NB4 (cell line): Measurements from ENCODE around the gene CSAD.

Experiments
- DNase-seq: peaks from one replicate; pipeline ENCODE4 v3.0.0; 2010; ENCODE audit warnings: low read depth
- H3K4me3 ChIP-seq: one replicate; pipeline ENCODE4 v1.5.1; 2011; ENCODE audit warnings: mild to moderate bottlenecking, low read depth, low read length, moderate library complexity
- MYC ChIP-seq: IDR thresholded peaks from 2 replicates; pipeline ENCODE4 v1.6.1; 2011; ENCODE audit warnings: low read depth, low read length
- POLR2A ChIP-seq: IDR thresholded peaks from 2 replicates; pipeline ENCODE4 v1.6.1; 2011; ENCODE audit warnings: mild to moderate bottlenecking; ENCODE audit not compliant: insufficient read length; ENCODE audit errors: extremely low read depth
- TF ChIP-seq, protein P1 (sequence below): IDR thresholded peaks from one replicate; pipeline ENCODE4 v1.5.1; 2012; ENCODE audit warnings: low read depth, low read length
- TF ChIP-seq, protein P2 (sequence below): IDR thresholded peaks from 2 replicates; pipeline ENCODE4 v1.6.1; 2011; ENCODE audit warnings: low read depth, low read length

Gene CSAD

DNA sequence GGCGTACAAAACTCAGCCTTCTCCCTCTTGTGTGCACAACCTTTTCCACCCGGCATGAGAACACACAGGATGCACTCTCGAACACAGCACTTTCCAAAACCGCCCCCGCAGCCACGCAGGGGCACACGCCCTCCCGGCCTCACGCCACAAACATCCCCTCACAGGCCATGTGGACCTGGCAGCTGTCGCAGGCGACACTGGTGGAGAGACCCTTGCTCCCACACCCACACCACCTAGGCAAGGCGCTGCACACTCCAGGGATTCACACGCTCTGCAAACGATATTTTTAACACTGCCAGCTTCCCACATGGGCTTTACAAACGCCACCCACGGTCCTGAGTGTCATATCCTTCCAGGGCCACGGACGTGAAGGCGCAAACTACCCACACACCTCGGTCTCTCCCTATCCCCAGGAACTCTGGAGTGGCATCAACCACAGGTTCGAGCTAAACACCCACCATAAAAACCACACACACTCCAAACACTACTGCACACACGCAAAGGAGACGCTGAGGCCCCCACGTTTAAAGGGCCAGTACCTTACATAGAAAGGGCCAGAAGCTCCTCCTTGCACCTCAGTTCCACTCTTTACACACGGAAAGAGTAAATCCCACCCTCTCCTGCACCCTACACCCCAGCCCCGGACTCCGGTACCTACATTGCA is 38.7 kb upstream of the CSAD start:
- H3K4me3 ChIP-seq: peak overlapping the region; percentile 40
- TF ChIP-seq MYC: no peak
- TF ChIP-seq POLR2A: no peak
- TF ChIP-seq, protein P1, sequence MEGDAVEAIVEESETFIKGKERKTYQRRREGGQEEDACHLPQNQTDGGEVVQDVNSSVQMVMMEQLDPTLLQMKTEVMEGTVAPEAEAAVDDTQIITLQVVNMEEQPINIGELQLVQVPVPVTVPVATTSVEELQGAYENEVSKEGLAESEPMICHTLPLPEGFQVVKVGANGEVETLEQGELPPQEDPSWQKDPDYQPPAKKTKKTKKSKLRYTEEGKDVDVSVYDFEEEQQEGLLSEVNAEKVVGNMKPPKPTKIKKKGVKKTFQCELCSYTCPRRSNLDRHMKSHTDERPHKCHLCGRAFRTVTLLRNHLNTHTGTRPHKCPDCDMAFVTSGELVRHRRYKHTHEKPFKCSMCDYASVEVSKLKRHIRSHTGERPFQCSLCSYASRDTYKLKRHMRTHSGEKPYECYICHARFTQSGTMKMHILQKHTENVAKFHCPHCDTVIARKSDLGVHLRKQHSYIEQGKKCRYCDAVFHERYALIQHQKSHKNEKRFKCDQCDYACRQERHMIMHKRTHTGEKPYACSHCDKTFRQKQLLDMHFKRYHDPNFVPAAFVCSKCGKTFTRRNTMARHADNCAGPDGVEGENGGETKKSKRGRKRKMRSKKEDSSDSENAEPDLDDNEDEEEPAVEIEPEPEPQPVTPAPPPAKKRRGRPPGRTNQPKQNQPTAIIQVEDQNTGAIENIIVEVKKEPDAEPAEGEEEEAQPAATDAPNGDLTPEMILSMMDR: no peak
- TF ChIP-seq, protein P2, sequence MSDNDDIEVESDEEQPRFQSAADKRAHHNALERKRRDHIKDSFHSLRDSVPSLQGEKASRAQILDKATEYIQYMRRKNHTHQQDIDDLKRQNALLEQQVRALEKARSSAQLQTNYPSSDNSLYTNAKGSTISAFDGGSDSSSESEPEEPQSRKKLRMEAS: no peak
- DNase-seq: peak; percentile 61

DNA sequence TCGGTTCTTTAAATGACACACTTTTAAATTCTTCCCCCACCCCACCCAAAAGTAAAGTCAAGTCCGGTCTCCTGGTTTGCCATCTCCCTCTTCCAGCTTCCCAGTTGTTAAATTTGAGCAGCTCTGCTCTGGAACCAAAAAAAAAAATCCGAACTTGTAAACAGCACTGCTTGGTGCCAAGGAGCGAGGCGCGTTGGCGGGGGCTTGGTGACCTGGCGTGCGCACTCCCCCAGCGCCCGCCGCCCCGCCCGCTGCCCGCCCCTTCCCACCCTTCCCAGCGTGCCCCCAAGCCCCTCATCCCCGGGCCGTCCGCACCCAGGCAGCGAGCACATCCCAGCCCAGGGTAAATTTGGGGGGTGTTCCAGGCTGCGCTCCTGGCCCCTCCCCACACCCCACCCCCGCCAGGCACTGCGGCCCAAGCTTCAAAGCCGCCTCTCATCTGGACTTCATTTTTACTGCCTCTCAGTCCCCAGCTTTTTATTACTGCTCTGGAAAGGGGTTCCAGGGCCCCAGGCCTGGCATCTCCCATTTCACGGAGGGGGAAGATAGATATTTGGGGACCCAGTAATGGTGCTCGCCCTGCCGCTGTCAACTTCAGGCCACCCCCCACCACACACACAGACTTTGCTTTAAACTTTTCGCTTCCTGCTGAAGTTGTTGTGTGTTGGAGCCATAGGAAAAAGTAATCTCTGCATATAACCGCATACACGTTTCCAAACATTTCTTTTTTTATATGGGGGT is 38.0 kb upstream of the CSAD start:
- no peak for DNase-seq
- H3K4me3 ChIP-seq: no peak overlapping the region
- TF ChIP-seq, protein P1: no peak
- TF ChIP-seq POLR2A: no peak
- TF ChIP-seq, protein P2: no peak

DNA sequence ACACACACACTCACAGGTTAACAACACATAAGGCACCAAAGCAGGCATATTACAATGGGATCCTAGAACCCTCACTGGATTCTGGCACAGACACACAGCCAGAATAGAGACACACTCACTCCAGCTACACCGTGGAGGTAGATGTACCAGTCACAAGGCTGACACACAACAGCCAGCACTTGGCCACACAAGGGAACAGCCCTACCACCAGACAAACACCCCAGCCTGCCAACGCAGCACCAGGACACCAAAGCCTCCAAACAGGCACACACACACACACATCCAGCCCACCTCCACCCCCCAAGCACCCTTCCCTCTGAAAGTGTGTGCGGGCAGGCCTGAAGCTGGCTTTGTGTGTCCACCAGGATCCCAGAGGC is 37.2 kb upstream of the CSAD start:
- no peak for DNase-seq
- no peak overlapping the region for H3K4me3 ChIP-seq
- TF ChIP-seq POLR2A (no peak), MYC (no peak)
- TF ChIP-seq, protein P2: no peak
- TF ChIP-seq, protein P1: no peak

DNA sequence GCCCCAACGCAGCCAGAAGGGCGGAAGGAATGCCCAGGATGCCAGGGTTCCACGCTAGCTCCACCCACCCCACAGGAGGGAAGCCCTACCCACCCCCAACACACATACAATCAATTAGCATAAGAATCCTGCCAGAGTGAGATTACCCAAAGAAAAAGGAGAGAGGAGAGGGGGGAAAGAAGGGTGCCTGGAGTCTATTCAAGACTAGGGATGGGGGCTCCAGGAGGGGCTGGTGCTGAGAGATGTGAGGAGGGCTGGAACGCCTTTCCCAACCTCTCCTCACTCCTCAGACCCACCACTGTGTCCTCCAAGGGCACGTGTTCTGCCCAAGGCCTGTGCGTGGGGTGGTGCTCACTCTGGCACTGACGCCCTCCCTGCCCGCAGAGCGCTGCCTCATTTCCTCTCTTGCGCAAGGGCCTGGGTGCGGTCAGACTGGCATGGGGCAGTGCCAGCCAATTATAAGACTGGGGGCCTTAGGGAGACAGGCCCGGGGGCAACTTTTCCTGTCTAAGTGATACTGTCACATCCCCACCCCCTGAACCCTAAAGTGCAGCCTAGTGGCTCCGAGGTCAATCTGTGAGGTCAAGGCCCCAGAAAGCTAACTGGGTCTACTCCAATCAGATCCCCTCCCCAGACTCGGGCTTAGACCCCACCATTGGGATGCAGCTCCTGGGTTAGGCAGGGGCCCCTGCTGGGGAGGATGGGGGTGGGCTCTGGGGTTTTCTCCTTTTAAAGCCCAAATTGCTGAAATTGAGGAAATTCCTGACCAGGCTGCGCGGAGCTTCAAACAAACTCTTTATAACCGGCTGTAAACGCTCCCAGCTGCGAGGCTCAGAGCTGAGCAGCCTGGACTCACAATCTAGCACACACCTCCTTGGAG is 36.6 kb upstream of the CSAD start:
- no peak overlapping the region for H3K4me3 ChIP-seq
- DNase-seq: peak; percentile 90
- TF ChIP-seq, protein P2: peak; percentile 81
- TF ChIP-seq MYC: 0 out of 2 replicates have a peak, but pooled peaks have one; percentile 14
- TF ChIP-seq, protein P1: no peak
- no peak for TF ChIP-seq POLR2A

DNA sequence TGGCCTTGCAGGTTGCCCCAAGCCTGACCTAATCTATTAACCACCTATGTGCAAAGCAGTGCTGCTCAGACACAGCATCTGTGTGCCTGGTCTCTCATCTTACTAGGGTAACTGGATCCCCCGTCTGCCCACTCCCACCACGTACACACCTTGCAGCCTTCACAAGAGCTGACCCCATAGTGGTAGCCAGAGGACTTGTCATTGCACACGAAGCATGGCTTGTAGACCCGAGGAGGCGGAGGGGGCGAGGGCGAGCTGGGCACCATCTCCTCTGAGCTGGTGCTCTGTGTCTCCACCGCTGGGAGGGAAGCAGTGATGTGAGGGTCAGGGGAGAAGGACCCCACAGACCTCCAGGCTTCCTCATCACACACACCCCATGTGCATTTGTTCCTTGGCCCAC is 34.8 kb upstream of the CSAD start:
- no peak for DNase-seq
- TF ChIP-seq, protein P2: no peak
- TF ChIP-seq MYC (no peak), POLR2A (no peak)
- TF ChIP-seq, protein P1: no peak
- H3K4me3 ChIP-seq: no peak overlapping the region
